Measurements from ENCODE around the gene COL13A1.

The COL13A1 gene

GRCh38 chr10:69789164-69789576, 12.5 kb upstream of the COL13A1 start:
- DNase-seq (ENCODE audit: low read depth in 1 of 2, low spot score in 1 of 2) = no peak

- DNase-seq (ENCODE audit: low read depth in 1 of 2, low spot score in 1 of 2) = no peak
Measured at GRCh38 chr10:69791812-69792211, 9.9 kb upstream of the COL13A1 start.

GRCh38 chr10:69792341-69792740, 9.4 kb upstream of the COL13A1 start:
- no peak for DNase-seq (ENCODE audit: low read depth in 1 of 2, low spot score in 1 of 2)

- no peak for DNase-seq (ENCODE audit: low read depth in 1 of 2, low spot score in 1 of 2)
Measured at GRCh38 chr10:69794673-69795072, 7.0 kb upstream of the COL13A1 start.

GRCh38 chr10:69795242-69795934, 6.3 kb upstream of the COL13A1 start:
- DNase-seq (ENCODE audit: low read depth in 1 of 2, low spot score in 1 of 2) = no peak

- no peak for DNase-seq (ENCODE audit: low read depth in 1 of 2, low spot score in 1 of 2)
Measured at GRCh38 chr10:69797959-69798358, 3.7 kb upstream of the COL13A1 start.

- no peak for DNase-seq (ENCODE audit: low read depth in 1 of 2, low spot score in 1 of 2)
Measured at GRCh38 chr10:69800109-69800508, 1.6 kb upstream of the COL13A1 start.

GRCh38 chr10:69800665-69801064, 1.0 kb upstream of the COL13A1 start:
- no peak for DNase-seq (ENCODE audit: low read depth in 1 of 2, low spot score in 1 of 2)

GRCh38 chr10:69801094-69801433, 642 bp upstream of the COL13A1 start:
- DNase-seq (ENCODE audit: low read depth in 1 of 2, low spot score in 1 of 2) = no peak

- no peak for DNase-seq (ENCODE audit: low read depth in 1 of 2, low spot score in 1 of 2)
Measured at GRCh38 chr10:69802424-69803161, 887 bp downstream of the COL13A1 start.

- no peak for DNase-seq (ENCODE audit: low read depth in 1 of 2, low spot score in 1 of 2)
Measured at GRCh38 chr10:69803809-69804208, 2.1 kb downstream of the COL13A1 start.

- DNase-seq (ENCODE audit: low read depth in 1 of 2, low spot score in 1 of 2) = no peak
Measured at GRCh38 chr10:69804775-69805174, 3.1 kb downstream of the COL13A1 start.

GRCh38 chr10:69807122-69807521, 5.4 kb downstream of the COL13A1 start:
- DNase-seq (ENCODE audit: low read depth in 1 of 2, low spot score in 1 of 2) = no peak

- DNase-seq (ENCODE audit: low read depth in 1 of 2, low spot score in 1 of 2) = no peak
Measured at GRCh38 chr10:69807696-69808095, 6.0 kb downstream of the COL13A1 start.

GRCh38 chr10:69809318-69809717, 7.6 kb downstream of the COL13A1 start:
- DNase-seq (ENCODE audit: low read depth in 1 of 2, low spot score in 1 of 2) = no peak

- DNase-seq (ENCODE audit: low read depth in 1 of 2, low spot score in 1 of 2) = no peak
Measured at GRCh38 chr10:69810097-69810496, 8.4 kb downstream of the COL13A1 start.

GRCh38 chr10:69810675-69811397, 9.1 kb downstream of the COL13A1 start:
- DNase-seq (ENCODE audit: low read depth in 1 of 2, low spot score in 1 of 2) = no peak

- DNase-seq (ENCODE audit: low read depth in 1 of 2, low spot score in 1 of 2) = no peak
Measured at GRCh38 chr10:69813632-69814031, 11.9 kb downstream of the COL13A1 start.

GRCh38 chr10:69814251-69814650, 12.5 kb downstream of the COL13A1 start:
- DNase-seq (ENCODE audit: low read depth in 1 of 2, low spot score in 1 of 2) = no peak

GRCh38 chr10:69815104-69815503, 13.4 kb downstream of the COL13A1 start:
- DNase-seq (ENCODE audit: low read depth in 1 of 2, low spot score in 1 of 2) = no peak

GRCh38 chr10:69816521-69816920, 14.8 kb downstream of the COL13A1 start:
- DNase-seq (ENCODE audit: low read depth in 1 of 2, low spot score in 1 of 2) = no peak

- no peak for DNase-seq (ENCODE audit: low read depth in 1 of 2, low spot score in 1 of 2)
Measured at GRCh38 chr10:69817078-69817581, 15.4 kb downstream of the COL13A1 start.

All from activated T-helper 1 cell treated with anti-CD3 and anti-CD28 coated beads, Interleukin-2, amount 50 U/mL, for 16 hours (primary cell).